CD14-positive monocyte (primary cell): Measurements from ENCODE around the gene HIF1A. TPM values are rescaled to one million over a fixed set of nuclear protein-coding genes. Genes with fewer than 3 reads are reported as not detected.
A peak's percentile ranks its signal among the peaks of the same experiment; 100 is the strongest.

ENCODE experiments used
- DNase-seq, 3 donors: peaks; one replicate each; pipeline ENCODE4 v3.0.0-alpha.2; 2011 to 2022
- H2AFZ ChIP-seq: 2 replicates; pipeline ENCODE4 v1.6.0; 2012; ENCODE audit warnings: mild to moderate bottlenecking, low read depth, low read length, inconsistent platforms; ENCODE audit not compliant: insufficient read depth, poor library complexity, severe bottlenecking
- H3K27ac ChIP-seq, 2 donors: 1 replicate in 1 of 2; 2 replicates in 1 of 2; pipeline ENCODE4 v1.5.1; 2012 to 2013; ENCODE audit warnings: low read length in 2 of 2, control low read depth in 1 of 2, inconsistent platforms in 1 of 2, low read depth in 1 of 2, mild to moderate bottlenecking in 1 of 2
- H3K27me3 ChIP-seq, 2 donors: one replicate each; pipeline versions ENCODE4 v1.6.0 to v1.6.1; 2011 to 2013; ENCODE audit warnings: low read length in 2 of 2; ENCODE audit not compliant: control insufficient read depth in 2 of 2, insufficient read depth in 2 of 2
- H3K36me3 ChIP-seq, 2 donors: replicated peaks in 1 of 2; 1 replicate in 1 of 2; 2 replicates in 1 of 2; pipeline versions ENCODE4 v1.5.1 to v1.6.1; 2012 to 2013; ENCODE audit warnings: low read length in 2 of 2, control low read depth in 1 of 2, inconsistent platforms in 1 of 2, mild to moderate bottlenecking in 1 of 2; ENCODE audit not compliant: insufficient read depth in 2 of 2, control insufficient read depth in 1 of 2
- H3K4me1 ChIP-seq, 2 donors: 1 replicate in 1 of 2; 2 replicates in 1 of 2; pipeline versions ENCODE4 v1.5.1 to v1.6.1; 2012 to 2013; ENCODE audit warnings: low read length in 2 of 2, control low read depth in 1 of 2, inconsistent platforms in 1 of 2, mild to moderate bottlenecking in 1 of 2, moderate library complexity in 1 of 2; ENCODE audit not compliant: insufficient read depth in 2 of 2, control insufficient read depth in 1 of 2
- H3K4me2 ChIP-seq: replicated peaks from 2 replicates; pipeline ENCODE3; 2012; ENCODE audit warnings: low read length, moderate library complexity, mild to moderate bottlenecking; ENCODE audit not compliant: poor library complexity, severe bottlenecking; ENCODE audit errors: extremely low read depth
- H3K4me3 ChIP-seq, 3 experiments: fragments of 200-600 bp in 1 of 3; sonication (generic) in 1 of 3; replicated peaks in 1 of 3; 1 replicate in 2 of 3; 2 replicates in 1 of 3; pipeline ENCODE4 v1.5.1; 2011 to 2013; ENCODE audit warnings: low read length in 3 of 3, mild to moderate bottlenecking in 3 of 3, control low read depth in 2 of 3, low read depth in 2 of 3, inconsistent platforms in 1 of 3, moderate library complexity in 1 of 3
- H3K79me2 ChIP-seq: 2 replicates; pipeline ENCODE4 v1.6.0; 2012; ENCODE audit warnings: mild to moderate bottlenecking, control low read depth, inconsistent platforms, low read length, moderate library complexity; ENCODE audit not compliant: insufficient read depth
- H3K9ac ChIP-seq: 2 replicates; pipeline ENCODE4 v1.6.0; 2017; ENCODE audit warnings: low read length, mild to moderate bottlenecking; ENCODE audit not compliant: insufficient read depth, poor library complexity, severe bottlenecking
- H3K9me3 ChIP-seq, 2 donors: replicated peaks in 1 of 2; 1 replicate in 1 of 2; 2 replicates in 1 of 2; pipeline versions ENCODE4 v1.5.1 to v1.6.1; 2012 to 2013; ENCODE audit warnings: low read length in 2 of 2, control low read depth in 1 of 2; ENCODE audit not compliant: control insufficient read depth in 1 of 2, insufficient read depth in 1 of 2
- H4K20me1 ChIP-seq: 2 replicates; pipeline ENCODE4 v1.6.0; 2012; ENCODE audit warnings: mild to moderate bottlenecking, low read length, control low read depth, moderate library complexity; ENCODE audit not compliant: insufficient read depth
- H3K27ac Mint-ChIP-seq, 7 donors: one replicate each; pipeline ENCODE4 v1.8.0; 2020; ENCODE audit warnings: mild to moderate bottlenecking in 7 of 7, mixed read lengths in 7 of 7, moderate library complexity in 6 of 7, inconsistent platforms in 2 of 7
- H3K27me3 Mint-ChIP-seq, 3 donors: one replicate each; pipeline ENCODE4 v1.8.0; 2021 to 2022; ENCODE audit warnings: low read depth in 3 of 3, mild to moderate bottlenecking in 3 of 3, mixed read lengths in 3 of 3, moderate library complexity in 3 of 3, inconsistent platforms in 1 of 3
- H3K36me3 Mint-ChIP-seq, 2 donors: one replicate each; pipeline ENCODE4 v1.8.0; 2020; ENCODE audit warnings: mixed read lengths in 2 of 2, inconsistent platforms in 1 of 2, mild to moderate bottlenecking in 1 of 2
- H3K4me1 Mint-ChIP-seq: one replicate; pipeline ENCODE4 v1.8.0; 2020; ENCODE audit warnings: mild to moderate bottlenecking, mixed read lengths
- H3K4me3 Mint-ChIP-seq, 2 donors: one replicate each; pipeline ENCODE4 v1.8.0; 2020; ENCODE audit warnings: mild to moderate bottlenecking in 2 of 2, mixed read lengths in 2 of 2, moderate library complexity in 1 of 2
- H3K9me3 Mint-ChIP-seq, 7 donors: one replicate each; pipeline ENCODE4 v1.8.0; 2020 to 2022; ENCODE audit warnings: mixed read lengths in 7 of 7, mild to moderate bottlenecking in 6 of 7, moderate library complexity in 6 of 7, inconsistent platforms in 2 of 7
- WGBS: methylation state at CpG from one replicate; pipeline ENCODE4 v1.1.5; 2013; ENCODE audit warnings: missing lambda C conversion rate; ENCODE audit not compliant: insufficient coverage; 5-methylcytosine and 5-hydroxymethylcytosine counted together
- intact Hi-C, 2 donors: fragments of 100-400 bp; cut with micrococcal nuclease; formaldehyde crosslinking; loops; one replicate each; pipeline versions ENCODE4 v1.15.0 to v1.15.1; 2023
- polyA plus RNA-seq, 3 donors: library from polyadenylated mRNA; depleted of rRNA in 1 of 3; unstranded in 2 of 3; stranded (reverse) in 1 of 3; fragments of 300-500 nt in 2 of 3; fragments of >200 nt in 1 of 3; fragmentation: Illumina TruSeq in 2 of 3; gene quantifications; 1 replicate in 2 of 3; 2 replicates in 1 of 3; pipeline ENCODE4 v1.2.3, GENCODE V29; 2012 to 2021
- TF ChIP-seq, protein P1 (sequence below): fragments of 200-600 bp; IDR thresholded peaks from one replicate; pipeline ENCODE4 v1.8.0; 2022; ENCODE audit warnings: antibody characterized with exemption, mild to moderate bottlenecking

Gene HIF1A
- polyA plus RNA-seq, 3 donors = 79.0 to 137 (median 137) TPM

DNA sequence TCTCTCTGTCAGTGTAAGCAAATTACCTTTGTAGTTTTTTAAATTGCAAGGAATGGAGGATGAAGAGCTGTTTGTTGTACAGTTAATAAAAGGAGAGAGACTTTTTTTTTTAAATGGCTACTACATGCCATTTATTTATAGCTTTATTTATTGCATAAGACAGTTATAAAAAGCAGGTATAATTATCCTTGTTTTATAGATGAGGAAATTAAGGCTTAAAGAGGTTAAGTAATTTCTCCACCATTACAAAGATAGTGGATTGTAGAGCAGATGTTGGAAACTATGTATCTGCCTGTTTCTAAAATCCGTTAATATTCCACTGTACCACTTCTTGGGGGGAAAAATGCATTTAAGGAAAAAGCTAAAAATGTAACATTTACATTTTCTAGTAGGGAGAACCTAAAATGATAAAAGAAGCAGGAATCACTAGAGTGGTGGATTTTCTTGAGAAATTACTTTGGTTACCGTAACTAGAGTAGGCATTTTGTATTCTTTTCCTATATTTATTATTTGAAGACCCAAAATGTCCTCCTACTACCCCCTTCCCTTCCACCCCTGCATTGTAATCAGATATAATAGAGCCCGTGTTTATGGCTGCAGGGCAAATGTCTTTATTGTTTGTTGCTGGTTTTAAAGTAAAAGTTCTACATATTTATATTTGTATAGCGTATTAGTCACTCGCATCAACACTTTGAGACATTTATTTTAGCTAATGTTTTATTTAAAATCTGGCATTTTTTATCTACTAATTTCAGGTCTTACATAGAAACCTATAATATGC lies 69.2 kb downstream of the HIF1A start:
- H3K4me3 Mint-ChIP-seq = no peak overlapping the region
- TF ChIP-seq, protein P1, sequence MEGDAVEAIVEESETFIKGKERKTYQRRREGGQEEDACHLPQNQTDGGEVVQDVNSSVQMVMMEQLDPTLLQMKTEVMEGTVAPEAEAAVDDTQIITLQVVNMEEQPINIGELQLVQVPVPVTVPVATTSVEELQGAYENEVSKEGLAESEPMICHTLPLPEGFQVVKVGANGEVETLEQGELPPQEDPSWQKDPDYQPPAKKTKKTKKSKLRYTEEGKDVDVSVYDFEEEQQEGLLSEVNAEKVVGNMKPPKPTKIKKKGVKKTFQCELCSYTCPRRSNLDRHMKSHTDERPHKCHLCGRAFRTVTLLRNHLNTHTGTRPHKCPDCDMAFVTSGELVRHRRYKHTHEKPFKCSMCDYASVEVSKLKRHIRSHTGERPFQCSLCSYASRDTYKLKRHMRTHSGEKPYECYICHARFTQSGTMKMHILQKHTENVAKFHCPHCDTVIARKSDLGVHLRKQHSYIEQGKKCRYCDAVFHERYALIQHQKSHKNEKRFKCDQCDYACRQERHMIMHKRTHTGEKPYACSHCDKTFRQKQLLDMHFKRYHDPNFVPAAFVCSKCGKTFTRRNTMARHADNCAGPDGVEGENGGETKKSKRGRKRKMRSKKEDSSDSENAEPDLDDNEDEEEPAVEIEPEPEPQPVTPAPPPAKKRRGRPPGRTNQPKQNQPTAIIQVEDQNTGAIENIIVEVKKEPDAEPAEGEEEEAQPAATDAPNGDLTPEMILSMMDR = no peak
- Histone ChIP-seq H4K20me1 (no peaks in the 10 kb centered on the region), H3K4me3 (no peak overlapping the region), H2AFZ (no peak overlapping the region), H3K9ac (no peak overlapping the region), H3K9me3 (no peaks in the 10 kb centered on the region), H3K27ac (no peak overlapping the region), H3K36me3 (peaks cover 13 to 19% of the 10 kb centered on the region in 2 donors), H3K4me1 (peaks cover 15 to 22% of the 10 kb centered on the region in 2 donors), H3K4me2 (no peak overlapping the region), H3K79me2 (peaks cover 25% of the 10 kb centered on the region), H3K27me3 (no peaks in the 10 kb centered on the region)
- H3K27ac Mint-ChIP-seq = no peak overlapping the region
- WGBS = no CpG with 5 or more reads among the region's 5 CpGs
- intact Hi-C loops = no loop called here
- H3K27me3 Mint-ChIP-seq = no peaks in the 10 kb centered on the region
- H3K36me3 Mint-ChIP-seq = peaks cover 22 to 26% of the 10 kb centered on the region in 2 donors
- peaks cover 0 to 3% (median 0%) of the 10 kb centered on the region in 7 donors for H3K9me3 Mint-ChIP-seq
- H3K4me1 Mint-ChIP-seq = peaks cover 20% of the 10 kb centered on the region
- no peak for DNase-seq

DNA sequence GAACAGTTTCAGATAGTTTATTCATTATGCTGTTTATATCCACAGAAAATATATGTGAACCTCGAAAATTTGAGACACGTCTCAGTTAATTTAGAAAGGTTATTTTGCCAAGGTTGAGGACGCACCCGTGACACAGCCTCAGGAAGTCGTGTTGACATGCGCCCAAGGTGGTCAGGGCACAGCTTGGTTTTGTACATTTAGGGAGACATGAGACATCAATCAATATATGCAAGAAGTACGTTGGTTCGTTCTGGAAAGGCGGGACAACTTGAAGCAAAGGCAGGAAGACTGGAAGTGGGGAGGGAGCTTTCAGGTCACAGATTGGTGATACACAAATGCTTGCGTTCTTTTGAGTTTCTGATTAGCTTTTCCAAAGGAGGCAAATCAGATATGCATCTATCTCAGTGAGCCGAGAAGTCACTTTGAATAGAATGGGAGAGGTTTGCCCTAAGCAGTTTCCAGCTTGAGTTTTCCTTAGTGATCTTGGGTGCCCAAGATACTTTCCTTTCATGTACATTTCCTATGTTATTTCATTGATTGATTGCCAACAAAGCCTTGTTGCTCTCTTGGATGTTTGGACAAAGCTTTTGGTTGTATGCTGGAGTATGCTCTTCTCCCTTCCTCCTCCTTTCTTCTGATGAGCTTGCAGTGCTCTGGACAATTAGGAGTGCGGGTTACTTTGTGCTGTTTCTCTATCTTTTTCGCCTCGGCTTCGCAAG lies 70.1 kb downstream of the HIF1A start:
- WGBS = 73% methylated on average over 7 of the region's 15 CpGs
- Histone ChIP-seq H3K79me2 (peaks cover 25% of the 10 kb centered on the region), H3K27me3 (no peaks in the 10 kb centered on the region), H3K9ac (no peak overlapping the region), H3K27ac (no peak overlapping the region), H3K36me3 (peaks cover 20 to 27% of the 10 kb centered on the region in 2 donors), H3K4me2 (no peak overlapping the region), H3K4me3 (no peak overlapping the region), H3K9me3 (no peaks in the 10 kb centered on the region), H3K4me1 (peaks cover 15 to 22% of the 10 kb centered on the region in 2 donors), H2AFZ (no peak overlapping the region), H4K20me1 (no peaks in the 10 kb centered on the region)
- H3K4me1 Mint-ChIP-seq = peaks cover 20% of the 10 kb centered on the region
- no peaks in the 10 kb centered on the region for H3K9me3 Mint-ChIP-seq
- TF ChIP-seq, protein P1 = no peak
- H3K27me3 Mint-ChIP-seq = no peaks in the 10 kb centered on the region
- intact Hi-C loops = no loop called here
- no peak overlapping the region for H3K4me3 Mint-ChIP-seq
- H3K36me3 Mint-ChIP-seq = peaks cover 28 to 33% of the 10 kb centered on the region in 2 donors
- DNase-seq = no peak
- H3K27ac Mint-ChIP-seq = peak overlapping the region in 3 of 7 donors; percentile 1 to 64 (median 24)
